CD4-positive, alpha-beta T cell treated with Interleukin-2 at 100 ng/mL for 4 hours (primary cell): ENCODE results near the gene PCDHGA12.
"Not testable (repeated sequence)": the region's sequence is repeated elsewhere in the genome, so short reads cannot be mapped to it uniquely, and the experiment has no call there.

ENCODE experiments used
- DNase-seq: peaks from one replicate; pipeline ENCODE4 v3.0.0-alpha.2; 2020; ENCODE audit warnings: low spot score

The PCDHGA12 gene

DNA sequence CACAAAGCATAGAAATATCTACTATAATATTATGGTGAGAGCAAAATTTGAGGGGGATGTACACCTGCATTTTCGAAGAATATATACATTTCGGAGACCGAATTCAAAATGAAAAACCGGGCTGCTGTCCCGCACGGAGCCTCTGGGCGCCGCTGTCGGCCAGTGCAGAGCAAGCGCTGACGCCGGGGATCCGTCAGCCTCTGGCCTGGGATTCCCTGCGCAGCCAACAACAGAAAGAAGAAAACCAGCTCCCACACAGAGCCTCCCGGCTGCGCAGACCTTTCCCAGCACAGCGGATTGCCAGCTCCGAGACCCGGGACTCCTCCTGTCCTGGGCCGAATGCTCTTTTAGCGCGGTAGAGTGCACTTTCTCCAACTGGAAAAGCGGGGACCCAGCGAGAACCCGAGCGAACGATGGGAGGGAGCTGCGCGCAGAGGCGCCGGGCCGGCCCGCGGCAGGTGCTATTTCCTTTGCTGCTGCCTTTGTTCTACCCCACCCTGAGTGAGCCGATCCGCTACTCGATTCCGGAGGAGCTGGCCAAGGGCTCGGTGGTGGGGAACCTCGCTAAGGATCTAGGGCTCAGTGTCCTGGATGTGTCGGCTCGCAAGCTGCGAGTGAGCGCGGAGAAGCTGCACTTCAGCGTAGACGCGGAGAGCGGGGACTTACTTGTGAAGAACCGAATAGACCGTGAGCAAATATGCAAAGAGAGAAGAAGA, 22.4 kb upstream of the PCDHGA12 start, which contains the start of gene PCDHGB6:
PCDHGB6 (plus strand) TSS at position 232 of the 716 bp plus-strand sequence; CDS start at position 414, 182 bp downstream.
- peak; percentile 34 for DNase-seq

DNA sequence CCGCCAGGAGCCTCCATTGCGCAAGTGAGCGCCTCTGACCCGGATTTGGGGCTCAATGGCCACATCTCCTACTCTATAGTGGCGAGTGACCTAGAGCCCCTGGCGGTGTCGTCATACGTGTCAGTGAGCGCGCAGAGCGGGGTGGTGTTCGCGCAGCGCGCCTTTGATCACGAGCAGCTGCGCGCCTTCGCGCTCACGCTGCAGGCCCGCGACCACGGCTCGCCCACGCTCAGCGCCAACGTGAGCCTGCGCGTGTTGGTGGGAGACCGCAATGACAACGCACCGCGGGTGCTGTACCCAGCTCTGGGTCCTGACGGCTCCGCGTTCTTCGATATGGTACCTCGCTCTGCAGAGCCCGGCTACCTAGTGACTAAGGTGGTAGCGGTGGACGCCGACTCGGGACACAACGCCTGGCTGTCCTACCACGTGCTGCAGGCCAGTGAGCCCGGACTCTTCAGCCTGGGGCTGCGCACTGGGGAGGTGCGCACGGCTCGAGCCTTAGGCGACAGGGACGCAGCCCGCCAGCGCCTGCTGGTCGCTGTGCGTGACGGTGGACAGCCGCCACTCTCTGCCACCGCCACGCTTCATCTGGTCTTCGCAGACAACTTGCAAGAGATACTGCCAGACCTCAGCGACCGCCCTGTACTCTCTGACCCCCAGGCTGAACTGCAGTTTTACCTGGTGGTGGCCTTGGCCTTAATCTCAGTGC, 20.6 kb upstream of the PCDHGA12 start:
- no peak for DNase-seq

DNA sequence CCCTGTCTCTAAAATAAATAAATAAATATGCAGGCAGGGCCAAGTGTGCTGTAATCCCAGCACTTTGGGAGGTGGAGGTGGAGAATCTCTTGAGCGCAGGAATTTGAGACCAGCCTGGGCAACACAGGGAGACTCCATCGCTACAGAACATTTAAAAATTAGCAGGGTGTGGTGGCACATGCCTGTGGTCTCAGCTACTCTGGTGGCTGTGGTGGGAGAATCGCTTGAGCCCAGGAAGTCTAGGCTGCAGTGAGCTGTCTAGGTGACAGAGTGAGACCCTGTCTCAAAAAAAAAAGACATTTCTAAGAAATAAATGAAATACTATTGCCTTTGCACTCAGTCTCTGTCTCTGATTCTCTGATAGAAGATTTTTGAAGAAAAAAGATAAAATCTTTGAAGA, 18.7 kb upstream of the PCDHGA12 start:
- DNase-seq: peak; percentile 24

DNA sequence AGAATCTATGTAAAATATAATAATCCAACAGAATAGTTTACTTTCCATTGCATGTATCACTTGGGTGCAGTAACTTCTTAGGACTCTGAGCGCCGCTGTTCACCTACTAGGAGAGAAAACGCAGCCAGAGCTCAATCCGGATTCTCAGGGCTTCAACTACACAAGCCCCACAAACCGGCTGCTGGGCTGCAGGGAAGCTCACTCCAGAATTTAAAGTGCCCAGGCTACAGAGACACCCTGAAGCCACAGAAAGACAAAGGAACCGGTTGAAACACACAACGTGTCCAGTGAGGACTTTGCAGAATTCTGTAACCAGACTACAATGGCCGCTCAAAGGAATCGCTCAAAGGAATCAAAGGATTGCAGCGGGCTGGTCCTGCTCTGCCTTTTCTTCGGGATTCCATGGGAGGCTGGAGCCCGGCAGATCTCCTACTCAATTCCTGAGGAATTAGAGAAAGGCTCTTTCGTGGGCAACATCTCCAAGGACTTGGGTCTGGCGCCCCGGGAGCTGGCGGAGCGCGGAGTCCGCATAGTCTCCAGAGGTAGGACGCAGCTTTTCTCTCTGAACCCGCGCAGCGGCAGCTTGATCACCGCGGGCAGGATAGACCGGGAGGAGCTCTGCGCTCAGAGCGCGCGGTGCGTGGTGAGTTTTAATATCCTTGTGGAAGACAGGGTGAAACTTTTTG, 17.3 kb upstream of the PCDHGA12 start, which contains the start of gene PCDHGA10:
PCDHGA10 (plus strand) TSS at position 134 of the 686 bp plus-strand sequence; CDS start at position 323, 189 bp downstream.
- DNase-seq: peak; percentile 59

DNA sequence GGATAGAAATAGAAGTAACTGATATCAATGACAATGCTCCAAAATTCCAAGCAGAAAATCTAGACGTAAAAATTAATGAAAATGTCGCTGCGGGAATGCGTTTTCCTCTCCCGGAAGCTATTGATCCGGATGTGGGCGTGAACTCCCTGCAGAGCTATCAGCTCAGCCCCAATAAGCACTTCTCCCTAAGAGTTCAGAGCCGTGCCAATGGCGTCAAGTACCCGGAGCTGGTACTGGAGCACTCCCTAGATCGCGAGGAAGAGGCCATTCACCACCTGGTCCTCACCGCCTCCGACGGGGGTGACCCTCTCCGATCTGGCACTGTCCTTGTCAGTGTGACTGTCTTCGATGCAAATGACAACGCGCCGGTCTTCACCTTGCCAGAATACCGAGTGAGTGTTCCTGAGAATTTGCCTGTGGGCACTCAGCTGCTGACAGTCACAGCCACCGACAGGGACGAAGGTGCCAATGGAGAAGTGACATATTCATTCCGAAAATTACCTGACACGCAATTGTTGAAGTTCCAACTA, 16.7 kb upstream of the PCDHGA12 start:
- DNase-seq: no peak

DNA sequence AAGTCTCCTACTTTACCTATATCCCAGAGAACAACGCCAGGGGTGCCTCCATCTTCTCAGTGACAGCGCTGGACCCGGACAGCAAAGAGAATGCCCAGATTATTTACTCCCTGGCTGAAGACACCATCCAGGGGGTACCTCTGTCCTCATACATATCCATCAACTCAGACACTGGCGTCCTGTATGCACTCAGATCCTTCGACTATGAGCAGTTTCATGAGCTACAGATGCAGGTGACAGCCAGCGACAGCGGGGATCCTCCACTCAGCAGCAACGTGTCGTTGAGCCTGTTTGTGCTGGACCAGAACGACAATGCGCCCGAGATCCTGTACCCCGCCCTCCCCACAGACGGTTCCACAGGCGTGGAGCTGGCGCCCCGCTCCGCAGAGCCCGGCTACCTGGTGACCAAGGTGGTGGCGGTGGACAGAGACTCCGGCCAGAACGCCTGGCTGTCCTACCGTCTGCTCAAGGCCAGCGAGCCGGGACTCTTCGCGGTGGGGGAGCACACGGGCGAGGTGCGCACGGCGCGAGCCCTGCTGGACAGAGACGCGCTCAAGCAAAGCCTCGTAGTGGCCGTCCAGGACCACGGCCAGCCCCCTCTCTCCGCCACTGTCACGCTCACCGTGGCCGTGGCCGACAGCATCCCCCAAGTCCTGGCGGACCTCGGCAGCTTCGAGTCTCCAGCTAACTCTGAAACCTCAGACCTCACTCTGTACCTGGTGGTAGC, 15.6 kb upstream of the PCDHGA12 start:
- not testable (repeated sequence) for DNase-seq

DNA sequence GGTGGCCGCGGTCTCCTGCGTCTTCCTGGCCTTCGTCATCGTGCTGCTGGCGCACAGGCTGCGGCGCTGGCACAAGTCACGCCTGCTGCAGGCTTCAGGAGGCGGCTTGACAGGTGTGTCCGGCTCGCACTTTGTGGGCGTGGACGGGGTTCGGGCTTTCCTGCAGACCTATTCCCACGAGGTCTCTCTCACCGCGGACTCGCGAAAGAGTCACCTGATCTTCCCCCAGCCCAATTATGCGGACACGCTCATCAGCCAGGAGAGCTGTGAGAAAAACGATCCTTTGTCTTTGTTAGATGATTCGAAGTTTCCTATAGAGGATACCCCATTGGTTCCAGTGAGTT, 15.1 kb upstream of the PCDHGA12 start:
- not testable (repeated sequence) for DNase-seq

DNA sequence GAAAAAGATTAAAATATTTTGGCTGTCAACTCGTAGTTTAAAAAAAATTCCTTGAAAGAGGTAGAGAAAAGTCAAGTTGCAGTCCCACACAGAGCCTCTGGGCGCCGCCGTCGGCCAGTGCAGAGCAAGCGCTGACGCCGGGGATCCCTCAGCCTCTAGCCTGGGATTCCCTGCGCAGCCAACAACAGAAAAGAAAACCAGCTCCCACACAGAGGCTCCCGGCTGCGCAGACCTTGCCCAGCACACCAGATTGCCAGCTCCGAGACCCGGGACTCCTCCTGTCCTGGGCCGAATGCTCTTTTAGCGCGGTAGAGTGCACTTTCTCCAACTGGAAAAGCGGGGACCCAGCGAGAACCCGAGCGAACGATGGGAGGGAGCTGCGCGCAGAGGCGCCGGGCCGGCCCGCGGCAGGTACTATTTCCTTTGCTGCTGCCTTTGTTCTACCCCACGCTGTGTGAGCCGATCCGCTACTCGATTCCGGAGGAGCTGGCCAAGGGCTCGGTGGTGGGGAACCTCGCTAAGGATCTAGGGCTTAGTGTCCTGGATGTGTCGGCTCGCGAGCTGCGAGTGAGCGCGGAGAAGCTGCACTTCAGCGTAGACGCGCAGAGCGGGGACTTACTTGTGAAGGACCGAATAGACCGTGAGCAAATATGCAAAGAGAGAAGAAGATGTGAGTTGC, 12.7 kb upstream of the PCDHGA12 start, which contains the start of gene PCDHGB7:
PCDHGB7 (plus strand) TSS at position 184 of the 679 bp plus-strand sequence; CDS start at position 367, 183 bp downstream.
- peak; percentile 33 for DNase-seq

DNA sequence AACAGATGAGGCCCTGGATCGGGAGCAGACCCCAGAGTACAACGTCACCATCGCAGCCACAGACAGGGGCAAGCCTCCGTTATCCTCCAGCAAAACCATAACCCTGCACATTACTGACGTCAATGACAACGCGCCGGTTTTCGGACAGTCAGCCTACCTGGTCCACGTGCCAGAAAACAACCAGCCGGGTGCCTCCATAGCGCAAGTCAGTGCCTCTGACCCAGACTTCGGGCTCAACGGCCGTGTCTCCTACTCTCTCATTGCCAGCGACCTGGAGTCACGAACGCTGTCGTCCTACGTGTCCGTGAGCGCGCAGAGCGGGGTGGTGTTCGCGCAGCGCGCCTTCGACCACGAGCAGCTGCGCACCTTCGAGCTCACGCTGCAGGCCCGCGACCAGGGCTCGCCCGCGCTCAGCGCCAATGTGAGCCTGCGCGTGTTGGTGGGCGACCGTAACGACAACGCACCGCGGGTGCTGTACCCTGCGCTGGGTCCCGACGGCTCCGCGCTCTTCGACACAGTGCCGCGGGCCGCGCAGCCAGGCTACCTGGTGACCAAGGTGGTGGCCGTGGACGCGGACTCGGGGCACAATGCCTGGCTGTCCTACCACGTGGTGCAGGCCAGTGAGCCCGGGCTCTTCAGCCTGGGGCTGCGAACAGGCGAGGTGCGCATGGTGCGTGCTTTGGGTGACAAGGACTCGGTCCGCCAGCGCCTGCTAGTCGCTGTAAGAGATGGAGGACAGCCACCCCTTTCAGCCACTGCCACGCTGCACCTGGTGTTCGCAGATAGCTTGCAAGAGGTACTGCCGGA, 11.0 kb upstream of the PCDHGA12 start:
- DNase-seq: no peak

DNA sequence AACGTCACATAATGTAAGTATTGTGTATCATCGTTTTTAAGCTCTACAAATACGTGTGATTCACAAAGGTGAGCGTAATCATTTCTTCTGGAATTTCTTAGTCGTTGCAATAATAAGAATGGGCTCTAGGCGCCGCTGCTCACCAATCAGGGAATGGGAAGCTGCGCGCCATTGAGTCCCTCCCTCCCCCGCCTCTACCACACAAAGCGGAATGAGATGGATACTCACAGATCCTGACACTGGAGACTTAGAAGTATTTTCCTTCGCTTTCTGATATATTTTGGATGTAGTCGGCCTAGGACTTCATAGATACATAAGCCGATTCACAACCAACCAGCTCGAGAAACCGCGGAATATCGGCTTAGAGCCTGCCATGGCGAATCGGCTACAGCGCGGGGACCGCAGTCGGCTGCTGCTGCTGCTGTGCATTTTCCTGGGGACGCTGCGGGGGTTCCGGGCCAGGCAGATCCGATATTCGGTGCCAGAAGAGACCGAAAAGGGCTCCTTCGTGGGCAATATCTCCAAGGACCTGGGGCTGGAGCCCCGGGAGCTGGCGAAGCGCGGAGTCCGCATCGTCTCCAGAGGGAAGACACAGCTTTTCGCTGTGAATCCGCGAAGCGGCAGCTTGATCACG, 9.3 kb upstream of the PCDHGA12 start, which contains the start of gene PCDHGA11:
PCDHGA11 (plus strand) TSS at position 197 of the 634 bp plus-strand sequence; CDS start at position 374, 177 bp downstream.
- peak; percentile 44 for DNase-seq

DNA sequence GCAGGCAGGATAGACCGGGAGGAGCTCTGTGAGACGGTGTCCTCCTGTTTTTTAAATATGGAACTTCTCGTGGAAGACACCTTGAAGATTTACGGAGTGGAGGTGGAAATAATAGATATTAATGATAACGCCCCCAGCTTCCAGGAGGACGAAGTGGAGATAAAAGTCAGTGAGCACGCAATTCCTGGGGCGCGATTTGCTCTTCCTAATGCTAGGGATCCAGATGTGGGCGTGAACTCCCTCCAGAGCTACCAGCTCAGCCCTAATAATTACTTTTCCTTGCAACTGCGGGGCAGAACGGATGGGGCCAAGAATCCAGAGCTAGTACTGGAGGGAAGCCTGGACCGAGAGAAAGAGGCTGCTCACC, 8.8 kb upstream of the PCDHGA12 start:
- no peak for DNase-seq

DNA sequence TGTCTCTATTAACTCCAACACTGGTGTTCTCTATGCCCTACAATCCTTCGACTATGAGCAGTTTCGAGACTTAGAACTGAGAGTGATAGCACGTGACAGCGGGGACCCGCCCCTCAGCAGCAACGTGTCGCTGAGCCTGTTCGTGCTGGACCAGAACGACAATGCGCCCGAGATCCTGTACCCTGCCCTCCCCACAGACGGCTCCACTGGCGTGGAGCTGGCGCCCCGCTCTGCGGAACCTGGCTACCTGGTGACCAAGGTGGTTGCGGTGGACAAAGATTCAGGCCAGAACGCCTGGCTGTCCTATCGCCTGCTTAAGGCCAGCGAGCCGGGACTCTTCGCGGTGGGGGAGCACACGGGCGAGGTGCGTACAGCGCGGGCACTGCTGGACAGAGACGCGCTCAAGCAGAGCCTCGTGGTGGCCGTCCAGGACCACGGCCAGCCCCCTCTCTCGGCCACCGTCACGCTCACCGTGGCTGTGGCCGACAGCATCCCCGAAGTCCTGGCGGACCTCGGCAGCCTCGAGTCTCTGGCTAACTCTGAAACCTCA, 7.5 kb upstream of the PCDHGA12 start:
- no peak for DNase-seq

DNA sequence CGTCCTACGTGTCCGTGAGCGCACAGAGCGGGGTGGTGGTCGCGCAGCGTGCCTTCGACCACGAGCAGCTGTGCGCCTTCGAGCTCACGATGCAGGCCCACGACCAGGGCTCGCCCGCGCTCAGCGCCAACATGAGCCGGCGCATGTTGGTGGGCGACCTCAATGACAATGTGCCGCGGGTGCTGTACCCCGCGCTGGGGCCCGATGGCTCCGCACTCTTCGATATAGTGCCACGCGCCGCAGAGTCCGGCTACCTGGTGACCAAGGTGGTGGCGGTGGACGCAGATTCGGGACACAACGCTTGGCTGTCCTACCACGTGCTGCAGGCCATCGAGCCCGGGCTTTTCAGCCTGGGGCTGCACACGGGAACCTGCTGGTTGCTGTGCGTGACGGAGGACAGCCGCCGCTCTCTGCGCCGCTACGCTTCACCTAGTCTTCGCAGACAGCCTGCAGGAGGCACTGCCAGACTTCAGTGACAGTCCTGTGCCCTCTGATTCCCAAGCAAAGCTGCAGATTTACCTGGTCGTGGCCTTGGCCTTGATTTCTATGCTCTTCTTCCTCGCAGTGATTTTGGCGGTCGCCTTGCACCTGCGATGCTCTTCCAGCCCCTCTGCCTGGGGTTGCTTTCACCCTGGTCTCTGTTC, 2.4 kb upstream of the PCDHGA12 start:
- DNase-seq: no peak

DNA sequence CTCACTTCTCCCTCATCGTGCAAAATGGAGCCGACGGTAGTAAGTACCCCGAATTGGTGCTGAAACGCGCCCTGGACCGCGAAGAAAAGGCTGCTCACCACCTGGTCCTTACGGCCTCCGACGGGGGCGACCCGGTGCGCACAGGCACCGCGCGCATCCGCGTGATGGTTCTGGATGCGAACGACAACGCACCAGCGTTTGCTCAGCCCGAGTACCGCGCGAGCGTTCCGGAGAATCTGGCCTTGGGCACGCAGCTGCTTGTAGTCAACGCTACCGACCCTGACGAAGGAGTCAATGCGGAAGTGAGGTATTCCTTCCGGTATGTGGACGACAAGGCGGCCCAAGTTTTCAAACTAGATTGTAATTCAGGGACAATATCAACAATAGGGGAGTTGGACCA, 979 bp downstream of the PCDHGA12 start:
- no peak for DNase-seq

DNA sequence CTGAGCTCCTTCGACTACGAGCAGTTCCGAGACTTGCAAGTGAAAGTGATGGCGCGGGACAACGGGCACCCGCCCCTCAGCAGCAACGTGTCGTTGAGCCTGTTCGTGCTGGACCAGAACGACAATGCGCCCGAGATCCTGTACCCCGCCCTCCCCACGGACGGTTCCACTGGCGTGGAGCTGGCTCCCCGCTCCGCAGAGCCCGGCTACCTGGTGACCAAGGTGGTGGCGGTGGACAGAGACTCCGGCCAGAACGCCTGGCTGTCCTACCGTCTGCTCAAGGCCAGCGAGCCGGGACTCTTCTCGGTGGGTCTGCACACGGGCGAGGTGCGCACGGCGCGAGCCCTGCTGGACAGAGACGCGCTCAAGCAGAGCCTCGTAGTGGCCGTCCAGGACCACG, 2.0 kb downstream of the PCDHGA12 start:
- DNase-seq: not testable (repeated sequence)

DNA sequence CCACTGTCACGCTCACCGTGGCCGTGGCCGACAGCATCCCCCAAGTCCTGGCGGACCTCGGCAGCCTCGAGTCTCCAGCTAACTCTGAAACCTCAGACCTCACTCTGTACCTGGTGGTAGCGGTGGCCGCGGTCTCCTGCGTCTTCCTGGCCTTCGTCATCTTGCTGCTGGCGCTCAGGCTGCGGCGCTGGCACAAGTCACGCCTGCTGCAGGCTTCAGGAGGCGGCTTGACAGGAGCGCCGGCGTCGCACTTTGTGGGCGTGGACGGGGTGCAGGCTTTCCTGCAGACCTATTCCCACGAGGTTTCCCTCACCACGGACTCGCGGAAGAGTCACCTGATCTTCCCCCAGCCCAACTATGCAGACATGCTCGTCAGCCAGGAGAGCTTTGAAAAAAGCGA, 2.4 kb downstream of the PCDHGA12 start:
- DNase-seq: not testable (repeated sequence)

DNA sequence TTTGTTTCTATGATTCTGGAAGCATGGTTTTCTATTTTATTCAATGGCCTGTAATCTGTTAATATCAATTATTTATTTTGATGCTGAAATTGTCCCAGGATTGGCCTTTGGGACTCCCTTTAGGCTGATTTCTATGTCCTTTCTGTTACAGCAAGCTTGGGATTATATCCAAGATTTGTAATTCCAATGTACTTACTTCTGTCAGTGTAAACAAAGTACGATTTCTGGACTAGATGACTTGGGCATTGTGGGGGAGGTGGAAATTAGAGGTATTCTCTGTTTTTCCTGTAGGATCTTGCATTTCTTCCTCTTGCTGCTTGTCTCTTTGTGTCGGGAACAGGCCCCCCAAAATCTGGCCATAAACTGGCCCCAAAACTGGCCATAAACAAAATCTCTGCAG, 3.7 kb downstream of the PCDHGA12 start:
- DNase-seq: no peak

DNA sequence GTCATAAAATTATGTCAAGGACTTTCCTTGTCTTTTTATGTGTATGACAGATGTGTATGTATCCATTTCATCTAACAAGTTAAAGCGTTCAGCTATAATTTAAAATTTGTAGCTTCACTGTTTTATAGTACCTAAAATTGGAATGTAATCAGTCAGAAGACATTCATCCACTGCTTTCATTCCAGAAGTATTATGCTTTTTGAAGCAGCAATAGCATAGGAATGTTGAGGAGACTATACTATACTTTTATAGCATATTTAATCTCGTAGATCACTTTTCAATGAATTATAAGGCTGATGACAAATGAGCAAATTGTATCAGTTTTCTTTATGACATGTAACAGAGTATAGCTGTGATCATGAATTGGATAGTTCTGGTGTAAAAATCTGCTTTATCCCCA, 6.9 kb downstream of the PCDHGA12 start:
- no peak for DNase-seq
